ENCODE results near the gene NETO2. TPM values are rescaled to one million over a fixed set of nuclear protein-coding genes. Genes with fewer than 3 reads are reported as not detected.

NETO2 gene
- total RNA-seq, 1 experiment from 2014 or later, result 28.6 TPM

DNA sequence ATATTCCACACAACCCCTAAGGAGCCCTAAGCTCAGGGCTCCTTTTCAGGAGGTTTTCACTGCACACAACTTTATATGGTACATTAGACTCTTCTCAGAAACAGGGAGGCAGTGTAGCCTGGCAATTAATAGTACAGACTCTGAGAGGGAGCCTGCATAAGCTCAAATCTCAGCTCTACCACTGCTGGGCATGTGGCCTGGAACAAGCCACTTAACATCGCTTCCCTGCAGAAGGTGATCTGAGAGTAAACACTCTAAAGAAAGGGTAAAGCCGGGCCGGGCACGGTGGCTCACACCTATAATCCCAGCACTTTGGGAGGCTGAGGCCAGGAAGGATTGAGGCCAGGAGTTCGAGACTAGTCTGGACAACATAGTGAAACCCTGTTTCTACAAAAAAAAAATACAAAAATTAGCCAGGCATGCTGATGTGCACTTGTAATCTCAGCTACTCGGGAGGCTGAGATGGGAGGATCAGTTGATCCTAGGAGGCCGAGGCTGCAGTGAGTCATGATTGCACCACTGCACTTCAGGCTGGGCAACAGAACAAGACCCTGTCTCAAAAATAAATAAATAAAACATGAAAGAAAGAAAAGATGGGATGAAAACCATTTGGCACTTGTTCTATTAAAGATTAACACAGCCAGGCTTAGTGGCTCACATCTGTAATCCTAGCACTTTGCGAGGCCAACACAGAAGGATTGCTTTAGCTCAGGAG is 99.6 kb downstream of the NETO2 start:
- H2BK15ac ChIP-seq (ENCODE audit: low read depth, low read length), result no peak overlapping the region
- Mint-ChIP-seq H3K4me1 (peaks cover 9 to 15% of the 10 kb centered on the region in 2 experiments), H3K4me3 (no peak overlapping the region), H3K9me3 (no peaks in the 10 kb centered on the region), H3K27ac (no peak overlapping the region), H3K36me3 (ENCODE audit: insufficient read depth in 1 of 3, low read depth in 3 of 3) (no peaks in the 10 kb centered on the region), H3K27me3 (ENCODE audit: low read depth) (peaks cover 9% of the 10 kb centered on the region)
- H2BK12ac ChIP-seq (ENCODE audit: insufficient read length, low read depth, low read length), result no peak overlapping the region
- DNase-seq, result no peak
- H4K5ac ChIP-seq (ENCODE audit: insufficient read length, low read depth, low read length), result no peak overlapping the region
- H4K8ac ChIP-seq (replicated peaks; ENCODE audit: insufficient read length, low read depth, low read length), result no peak overlapping the region
- no peak overlapping the region for H3K4ac ChIP-seq (ENCODE audit: low read depth, low read length)
- no peak overlapping the region for H2AFZ ChIP-seq (ENCODE audit: low read length)
- no peak overlapping the region for H2BK20ac ChIP-seq (ENCODE audit: low read depth, low read length, poor library complexity, severe bottlenecking)
- WGBS (ENCODE audit: extremely low coverage, insufficient read length, low lambda C conversion rate), result no CpG with 5 or more reads among the region's 8 CpGs
- TF ChIP-seq, protein P1, sequence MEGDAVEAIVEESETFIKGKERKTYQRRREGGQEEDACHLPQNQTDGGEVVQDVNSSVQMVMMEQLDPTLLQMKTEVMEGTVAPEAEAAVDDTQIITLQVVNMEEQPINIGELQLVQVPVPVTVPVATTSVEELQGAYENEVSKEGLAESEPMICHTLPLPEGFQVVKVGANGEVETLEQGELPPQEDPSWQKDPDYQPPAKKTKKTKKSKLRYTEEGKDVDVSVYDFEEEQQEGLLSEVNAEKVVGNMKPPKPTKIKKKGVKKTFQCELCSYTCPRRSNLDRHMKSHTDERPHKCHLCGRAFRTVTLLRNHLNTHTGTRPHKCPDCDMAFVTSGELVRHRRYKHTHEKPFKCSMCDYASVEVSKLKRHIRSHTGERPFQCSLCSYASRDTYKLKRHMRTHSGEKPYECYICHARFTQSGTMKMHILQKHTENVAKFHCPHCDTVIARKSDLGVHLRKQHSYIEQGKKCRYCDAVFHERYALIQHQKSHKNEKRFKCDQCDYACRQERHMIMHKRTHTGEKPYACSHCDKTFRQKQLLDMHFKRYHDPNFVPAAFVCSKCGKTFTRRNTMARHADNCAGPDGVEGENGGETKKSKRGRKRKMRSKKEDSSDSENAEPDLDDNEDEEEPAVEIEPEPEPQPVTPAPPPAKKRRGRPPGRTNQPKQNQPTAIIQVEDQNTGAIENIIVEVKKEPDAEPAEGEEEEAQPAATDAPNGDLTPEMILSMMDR (conservative IDR thresholded peaks at IDR 0.05), result no peak
- H3K4me2 ChIP-seq (ENCODE audit: insufficient read depth, insufficient read length, low read length), result no peak overlapping the region
- no peak overlapping the region for H3K9ac ChIP-seq (ENCODE audit: extremely low read depth, insufficient read length, low read length)
- no peaks in the 10 kb centered on the region for H3K9me3 ChIP-seq (ENCODE audit: control insufficient read depth, low read depth, low read length)
- no peaks in the 10 kb centered on the region; the same call in 1 of the 2 replicates for H3K4me1 ChIP-seq (ENCODE audit: insufficient read depth, low read length)
- H3K27ac ChIP-seq (ENCODE audit: insufficient read length, low read depth, low read length), result no peak overlapping the region
- no peaks in the 10 kb centered on the region for H4K20me1 ChIP-seq (ENCODE audit: control insufficient read depth, insufficient read depth, insufficient read length)
- no peaks in the 10 kb centered on the region for H3K23me2 ChIP-seq (ENCODE audit: insufficient read length, low read depth, low read length, poor library complexity, severe bottlenecking)
- no peak overlapping the region for H2AK5ac ChIP-seq (ENCODE audit: insufficient read length, low read length)
- H3K23ac ChIP-seq (ENCODE audit: insufficient read length, low read depth, low read length), result no peak overlapping the region
- no peak overlapping the region for H3K18ac ChIP-seq (ENCODE audit: insufficient read length, low read depth, low read length)
- no peaks in the 10 kb centered on the region for H3K27me3 ChIP-seq (ENCODE audit: insufficient read depth, low read length)
- H3T11ph ChIP-seq (ENCODE audit: low read length), result no peak overlapping the region
- H3K79me1 ChIP-seq (ENCODE audit: insufficient read depth, low read depth, low read length, poor library complexity, severe bottlenecking), result no peaks in the 10 kb centered on the region
- H2BK5ac ChIP-seq (ENCODE audit: insufficient read length, low read length), result no peak overlapping the region
- H3K56ac ChIP-seq (ENCODE audit: insufficient read length, low read depth, low read length), result no peak overlapping the region
- H3K14ac ChIP-seq (ENCODE audit: insufficient read depth, low read length), result no peak overlapping the region
- no peak overlapping the region for H2BK120ac ChIP-seq (ENCODE audit: low read depth, low read length, poor library complexity, severe bottlenecking)
- H4K91ac ChIP-seq (ENCODE audit: insufficient read length, low read depth, low read length), result no peak overlapping the region
- H3K79me2 ChIP-seq (ENCODE audit: insufficient read depth, low read length), result no peaks in the 10 kb centered on the region

All from H9 (cell line).